ENCODE measurements around the gene GZMH.
"Not testable (repeated sequence)": the region's sequence is repeated elsewhere in the genome, so short reads cannot be mapped to it uniquely, and the experiment has no call there.

GZMH gene

DNA sequence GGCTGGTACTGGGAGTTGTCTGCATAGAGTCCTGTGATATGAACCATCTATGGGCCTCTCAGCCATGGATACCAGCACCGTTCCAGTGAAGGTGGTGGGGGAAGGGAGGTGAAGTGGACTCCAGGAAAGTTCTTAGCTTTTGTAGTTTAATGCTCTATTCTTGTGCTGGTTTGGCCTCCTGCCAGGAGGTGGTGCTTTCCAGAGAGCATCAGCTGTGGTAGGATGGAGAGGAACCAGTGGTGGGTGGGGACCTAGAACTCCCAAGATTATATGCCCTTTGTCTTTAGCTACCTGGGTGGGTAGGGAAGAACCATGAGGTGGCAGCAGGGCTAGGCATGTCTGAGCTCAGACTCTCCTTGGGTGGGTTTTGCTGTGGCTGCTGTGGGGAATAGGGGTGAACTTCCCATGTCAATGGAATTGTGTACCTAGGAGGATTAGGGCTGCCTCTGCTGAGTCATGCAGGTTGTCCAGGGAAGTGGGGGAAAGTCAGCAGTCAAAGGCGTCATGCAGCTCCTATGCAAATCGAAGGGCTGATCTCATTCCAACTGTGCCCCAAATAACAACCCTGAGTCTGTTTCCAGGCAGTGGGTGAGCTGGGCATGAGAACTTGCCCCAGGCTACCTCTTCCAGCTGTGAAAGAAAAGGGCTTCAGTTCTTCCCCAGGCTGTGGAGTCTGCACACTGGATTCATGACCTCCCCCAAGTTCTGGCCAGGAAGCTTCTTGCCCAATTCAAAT lies 14.2 kb downstream of the GZMH start:
- no peak for DNase-seq (ENCODE audit: low spot score)

DNA sequence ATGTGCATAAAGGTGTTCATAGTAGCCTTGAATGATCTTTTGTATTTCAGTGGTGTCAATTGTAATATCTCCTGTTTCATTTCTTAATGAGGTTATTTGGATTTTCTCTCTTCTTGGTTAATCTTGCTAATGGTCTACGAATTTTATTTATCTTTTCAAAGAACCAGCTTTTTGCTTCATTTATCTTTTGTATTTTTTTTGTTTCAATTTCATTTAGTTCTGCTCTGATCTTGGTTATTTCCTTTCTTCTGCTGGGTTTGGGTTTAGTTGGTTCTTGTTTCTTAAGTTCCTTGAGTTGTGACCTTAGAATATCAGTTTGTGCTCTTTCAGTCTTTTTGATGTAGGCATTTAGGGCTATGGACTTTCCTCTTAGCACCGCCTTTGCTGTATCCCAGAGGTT lies 18.5 kb downstream of the GZMH start:
- DNase-seq (ENCODE audit: low spot score), result not testable (repeated sequence)

- DNase-seq (ENCODE audit: low spot score), result not testable (repeated sequence)
Measured at GRCh38 chr14:24584402-24584801, 25.1 kb downstream of the GZMH start.

DNA sequence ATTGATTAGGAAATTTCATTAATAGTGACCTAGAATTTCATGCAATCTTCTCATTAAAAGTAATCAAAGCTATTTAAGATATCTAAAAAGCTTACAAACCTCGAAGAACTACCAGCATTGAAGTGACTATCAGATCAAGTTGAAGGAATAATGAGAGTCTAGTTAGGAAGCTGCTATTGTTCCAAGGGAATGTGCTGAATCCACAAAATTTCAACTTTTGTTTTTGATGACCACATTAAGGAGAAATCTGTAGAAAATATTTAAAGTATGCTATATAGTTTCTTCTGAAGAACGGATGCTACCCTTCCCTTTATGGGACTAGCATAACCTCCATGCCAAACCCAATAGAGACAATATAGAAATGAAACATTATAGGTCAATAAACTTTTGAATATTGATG lies 30.9 kb downstream of the GZMH start:
- DNase-seq (ENCODE audit: low spot score), result no peak

DNA sequence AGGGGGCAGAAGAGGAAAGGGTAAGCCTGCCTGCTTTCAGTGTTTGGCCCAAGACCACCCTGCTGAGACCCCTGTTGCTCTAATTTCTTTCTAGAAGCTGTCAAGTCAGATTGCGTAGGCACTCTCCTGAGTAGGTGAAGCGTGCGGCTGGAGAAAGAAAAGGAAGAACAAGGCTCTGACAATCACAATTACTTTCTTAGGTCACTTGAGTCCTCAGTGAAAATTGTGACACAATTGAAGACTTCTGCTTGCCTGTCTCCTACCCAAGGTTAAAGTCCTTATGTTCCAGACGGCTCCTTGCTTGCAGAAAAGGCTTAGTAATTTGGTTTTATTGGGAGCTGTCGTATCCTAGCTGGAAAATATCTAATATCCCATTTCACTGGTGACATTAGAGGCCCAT lies 32.7 kb downstream of the GZMH start:
- DNase-seq (ENCODE audit: low spot score), result no peak

DNA sequence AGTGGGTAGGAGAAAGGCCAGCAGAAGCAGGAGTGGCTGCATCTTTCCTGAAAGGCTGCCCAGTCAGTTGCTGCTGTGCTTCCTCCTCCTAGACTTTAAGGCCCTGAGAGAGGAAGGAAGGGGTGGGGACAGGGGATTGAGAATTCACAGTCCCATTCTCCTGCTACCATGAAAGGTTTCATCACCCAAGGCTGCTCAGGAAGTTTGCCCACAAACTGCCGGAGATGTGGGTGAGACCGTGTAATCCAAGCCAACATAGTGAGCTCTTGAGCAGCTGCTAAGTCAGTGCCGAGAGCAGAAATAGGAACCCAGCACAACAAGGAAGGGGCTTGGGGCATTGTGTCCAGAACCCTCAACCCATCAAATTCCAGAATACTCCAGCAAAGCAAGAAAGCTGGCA lies 33.3 kb downstream of the GZMH start, which contains the start of gene CTSG:
Gene CTSG (minus strand): TSS at position 69 of the 400 bp plus-strand sequence. CDS start 27 bp downstream, at position 42.
- no peak for DNase-seq (ENCODE audit: low spot score)

DNA sequence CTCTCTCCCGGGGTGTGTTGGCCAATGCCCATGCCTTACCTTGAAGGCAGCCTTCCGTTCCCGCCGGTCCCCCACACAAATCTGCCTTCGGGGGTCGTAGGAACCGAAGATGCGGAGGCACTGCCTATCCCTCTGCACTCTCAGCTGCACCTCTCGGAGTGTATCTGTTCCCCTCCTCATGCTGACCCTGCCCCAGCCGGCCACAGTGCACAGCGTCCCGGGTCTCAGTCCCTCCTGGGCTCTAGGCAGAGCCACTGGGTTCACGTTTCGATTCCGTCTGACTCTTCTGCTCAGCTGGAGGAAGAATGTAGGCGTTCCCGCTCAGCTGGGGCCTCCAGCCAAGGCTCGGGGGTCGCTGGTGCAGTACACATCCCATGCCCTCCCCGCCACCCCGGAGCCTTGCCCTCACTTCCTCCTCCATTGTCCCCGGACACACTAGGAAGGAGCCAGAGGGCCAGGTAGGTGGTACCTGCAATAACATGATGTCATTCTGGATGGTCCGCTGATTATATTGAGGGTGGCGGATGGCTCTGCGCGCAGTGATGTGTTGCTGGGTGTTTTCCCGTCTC lies 35.2 kb downstream of the GZMH start:
- no peak for DNase-seq (ENCODE audit: low spot score)

DNA sequence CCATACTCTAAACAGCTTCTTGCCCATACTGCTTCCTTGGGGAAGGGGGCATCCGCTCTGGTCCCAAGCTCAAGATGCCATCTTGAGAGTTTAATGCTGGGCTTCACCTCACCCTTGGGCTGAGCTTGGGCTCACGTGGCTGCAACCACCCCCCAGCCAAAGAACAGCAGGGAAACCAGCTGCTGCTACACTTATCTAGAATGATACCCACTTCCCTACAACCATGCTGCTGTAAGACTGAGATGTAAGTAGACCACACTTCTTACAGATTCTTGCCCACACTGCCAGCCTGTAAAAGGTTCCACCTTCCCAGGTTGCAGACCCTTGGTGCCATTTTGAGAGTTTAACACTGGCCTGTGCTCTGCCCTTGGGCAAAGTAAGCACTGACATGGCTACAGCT lies 43.2 kb downstream of the GZMH start:
- no peak for DNase-seq (ENCODE audit: low spot score)

- no peak for DNase-seq (ENCODE audit: low spot score)
Measured at GRCh38 chr14:24565766-24566165, 43.7 kb downstream of the GZMH start.

DNA sequence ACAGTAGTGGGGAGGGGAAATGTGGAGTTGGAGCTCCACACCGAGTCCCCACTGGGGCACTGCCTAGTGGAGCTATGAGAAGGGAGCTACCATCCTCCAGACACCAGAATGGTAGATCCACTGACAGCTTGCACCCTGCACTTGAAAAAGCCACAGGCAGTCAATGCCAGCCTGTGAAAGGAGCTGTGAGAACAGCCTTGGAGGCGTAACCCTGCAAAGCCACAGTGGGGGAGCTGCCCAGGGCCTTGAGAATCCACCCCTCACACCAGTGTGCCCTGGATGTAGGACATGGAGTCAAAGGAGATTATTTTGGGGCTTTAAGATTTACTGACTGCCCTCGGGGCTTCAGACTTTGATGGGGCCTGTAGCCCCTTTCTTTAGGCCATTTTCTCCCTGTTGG lies 46.0 kb downstream of the GZMH start:
- no peak for DNase-seq (ENCODE audit: low spot score)

DNA sequence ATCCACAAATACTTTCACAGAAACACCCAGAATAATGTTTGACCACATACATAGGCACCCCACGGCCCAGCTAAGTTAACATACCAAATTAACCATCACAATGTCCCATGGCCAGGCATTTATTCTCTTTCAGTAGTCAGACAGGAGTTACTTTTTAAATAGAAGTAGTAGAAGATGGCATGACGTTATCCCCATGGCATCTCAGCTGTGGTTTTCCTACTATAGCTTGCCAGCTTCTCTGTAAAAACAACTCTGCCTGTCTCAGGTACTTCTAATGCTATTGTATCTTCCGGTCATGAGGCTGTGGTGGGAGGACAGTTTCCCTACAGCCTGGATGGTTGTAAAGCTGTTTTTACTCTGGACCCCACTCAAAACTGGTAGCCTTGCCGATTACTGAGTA lies 52.7 kb downstream of the GZMH start:
- no peak for DNase-seq (ENCODE audit: low spot score)
